HepG2 (cell line): ENCODE measurements around the gene VKORC1. TPM values are rescaled to one million over a fixed set of nuclear protein-coding genes. Genes with fewer than 3 reads are reported as not detected.
A peak's percentile ranks its signal among the peaks of the same experiment; 100 is the strongest.

Experiments used
- CENPT ChIP-seq: sonication (generic); formaldehyde crosslinking; IDR thresholded peaks from 2 replicates; pipeline ENCODE4 v1.8.0; 2022; ENCODE audit warnings: low read depth, mild to moderate bottlenecking, moderate library complexity, missing genetic modification reagents
- CREBL2 ChIP-seq: sonication (generic); formaldehyde crosslinking; IDR thresholded peaks from 2 replicates; pipeline ENCODE4 v1.8.1; 2023; ENCODE audit warnings: missing genetic modification reagents, mild to moderate bottlenecking, borderline replicate concordance
- DRAP1 ChIP-seq: IDR thresholded peaks from 2 replicates; pipeline ENCODE4 v1.6.1; 2016; ENCODE audit warnings: missing genetic modification reagents, missing compliant biosample characterization
- EP300 ChIP-seq, 3 experiments: sonication (generic) in 1 of 3; formaldehyde crosslinking in 1 of 3; IDR thresholded peaks; 2 replicates each; pipeline versions ENCODE4 v1.5.1 to v1.6.1; 2011 to 2020; ENCODE audit warnings: low read depth in 2 of 3, low read length in 2 of 3, borderline replicate concordance in 1 of 3, improper control_type of control experiment in 1 of 3, mild to moderate bottlenecking in 1 of 3, missing genetic modification reagents in 1 of 3, moderate library complexity in 1 of 3
- ESRRA ChIP-seq: sonication (generic); formaldehyde crosslinking; IDR thresholded peaks from 2 replicates; pipeline ENCODE4 v1.5.1; 2020; ENCODE audit warnings: mild to moderate bottlenecking, low read depth, missing genetic modification reagents
- HCFC1 ChIP-seq: fragments of 150-350 bp; IDR thresholded peaks from 2 replicates; pipeline ENCODE4 v1.6.1; 2014; ENCODE audit warnings: low read depth, low read length
- HNF4G ChIP-seq, 2 experiments: sonication (generic) in 1 of 2; formaldehyde crosslinking in 1 of 2; IDR thresholded peaks; 2 replicates each; pipeline versions ENCODE4 v1.4.0 to v1.6.1; 2011 to 2020; ENCODE audit warnings: borderline replicate concordance in 2 of 2, low read depth in 2 of 2, mild to moderate bottlenecking in 2 of 2, low read length in 1 of 2, missing genetic modification reagents in 1 of 2, moderate library complexity in 1 of 2
- KDM4B ChIP-seq: sonication (generic); formaldehyde crosslinking; IDR thresholded peaks from 2 replicates; pipeline ENCODE4 v1.4.0; 2020; ENCODE audit warnings: missing genetic modification reagents
- KLF9 ChIP-seq: IDR thresholded peaks from 2 replicates; pipeline ENCODE4 v1.6.1; 2016; ENCODE audit warnings: low read depth
- MEF2D ChIP-seq: sonication (generic); formaldehyde crosslinking; IDR thresholded peaks from 2 replicates; pipeline ENCODE4 v1.5.1; 2020; ENCODE audit warnings: mild to moderate bottlenecking, missing genetic modification reagents
- PAX8 ChIP-seq: sonication (generic); formaldehyde crosslinking; IDR thresholded peaks from 2 replicates; pipeline ENCODE4 v1.8.0; 2022; ENCODE audit warnings: mild to moderate bottlenecking, missing genetic modification reagents, borderline replicate concordance
- RELA ChIP-seq: sonication (generic); formaldehyde crosslinking; IDR thresholded peaks from 2 replicates; pipeline ENCODE4 v1.4.0; 2020; ENCODE audit warnings: missing genetic modification reagents
- SP1 ChIP-seq, 2 experiments: fragments of 450-650 bp in 1 of 2; sonication (generic) in 1 of 2; formaldehyde crosslinking in 1 of 2; IDR thresholded peaks; 2 replicates each; pipeline versions ENCODE4 v1.4.0 to v1.6.1; 2016 to 2020; ENCODE audit warnings: missing genetic modification reagents in 1 of 2
- TBX3 ChIP-seq: fragments of 450-650 bp; IDR thresholded peaks from 2 replicates; pipeline ENCODE4 v1.6.1; 2017; ENCODE audit warnings: antibody characterized with exemption, mild to moderate bottlenecking, inconsistent platforms, borderline replicate concordance
- TFDP1 ChIP-seq: IDR thresholded peaks from 2 replicates; pipeline ENCODE4 v1.6.1; 2016; ENCODE audit warnings: missing compliant biosample characterization, missing genetic modification reagents, borderline replicate concordance
- ZBTB44 ChIP-seq: sonication (generic); formaldehyde crosslinking; IDR thresholded peaks from 2 replicates; pipeline ENCODE4 v1.4.0; 2020; ENCODE audit warnings: missing genetic modification reagents
- ZNF33A ChIP-seq: sonication (generic); formaldehyde crosslinking; IDR thresholded peaks from 2 replicates; pipeline ENCODE4 v1.5.1; 2020; ENCODE audit warnings: missing genetic modification reagents, mild to moderate bottlenecking, moderate library complexity, borderline replicate concordance
- ZNF562 ChIP-seq: sonication (generic); formaldehyde crosslinking; IDR thresholded peaks from 2 replicates; pipeline ENCODE4 v1.8.0; 2022; ENCODE audit warnings: missing genetic modification reagents, borderline replicate concordance
- ZNF629 ChIP-seq: sonication (generic); formaldehyde crosslinking; conservative IDR thresholded peaks from 2 replicates; pipeline ENCODE4 v1.5.0; 2020; ENCODE audit warnings: missing genetic modification reagents
- ZSCAN12 ChIP-seq: sonication (generic); formaldehyde crosslinking; IDR thresholded peaks from 2 replicates; pipeline ENCODE4 v1.9.0; 2021; ENCODE audit warnings: mild to moderate bottlenecking, missing genetic modification reagents
- ZSCAN22 ChIP-seq: sonication (generic); formaldehyde crosslinking; IDR thresholded peaks from 2 replicates; pipeline ENCODE4 v1.4.0; 2020; ENCODE audit warnings: mild to moderate bottlenecking, missing genetic modification reagents
- polyA plus RNA-seq, 8 experiments: library from polyadenylated mRNA; depleted of rRNA in 3 of 8; stranded (reverse) in 7 of 8; unstranded in 1 of 8; fragments of >200 nt; fragmentation: Illumina TruSeq in 4 of 8; extraction: Trizol in 4 of 8; gene quantifications; 2 replicates each; pipeline versions ENCODE4 v1.2.1 to v1.2.3, GENCODE V29; 2011 to 2016; ENCODE audit warnings: low read depth in 4 of 8, missing spikeins in 1 of 8, mixed read lengths in 1 of 8; ENCODE audit not compliant: insufficient read depth in 1 of 8
- total RNA-seq, 5 experiments: library from RNA; depleted of rRNA; stranded (reverse); fragments of >200 nt; fragmentation: Illumina TruSeq; extraction: Trizol; gene quantifications; 2 replicates each; pipeline ENCODE4 v1.2.3, GENCODE V29; 2016; ENCODE audit warnings: low read depth in 1 of 5

Gene VKORC1
- total and polyA plus RNA-seq, 2 of the 13 experiments (the other 11 are each of a cell fraction or from before 2014, with no cell fraction given) = 141 to 615 TPM

DNA sequence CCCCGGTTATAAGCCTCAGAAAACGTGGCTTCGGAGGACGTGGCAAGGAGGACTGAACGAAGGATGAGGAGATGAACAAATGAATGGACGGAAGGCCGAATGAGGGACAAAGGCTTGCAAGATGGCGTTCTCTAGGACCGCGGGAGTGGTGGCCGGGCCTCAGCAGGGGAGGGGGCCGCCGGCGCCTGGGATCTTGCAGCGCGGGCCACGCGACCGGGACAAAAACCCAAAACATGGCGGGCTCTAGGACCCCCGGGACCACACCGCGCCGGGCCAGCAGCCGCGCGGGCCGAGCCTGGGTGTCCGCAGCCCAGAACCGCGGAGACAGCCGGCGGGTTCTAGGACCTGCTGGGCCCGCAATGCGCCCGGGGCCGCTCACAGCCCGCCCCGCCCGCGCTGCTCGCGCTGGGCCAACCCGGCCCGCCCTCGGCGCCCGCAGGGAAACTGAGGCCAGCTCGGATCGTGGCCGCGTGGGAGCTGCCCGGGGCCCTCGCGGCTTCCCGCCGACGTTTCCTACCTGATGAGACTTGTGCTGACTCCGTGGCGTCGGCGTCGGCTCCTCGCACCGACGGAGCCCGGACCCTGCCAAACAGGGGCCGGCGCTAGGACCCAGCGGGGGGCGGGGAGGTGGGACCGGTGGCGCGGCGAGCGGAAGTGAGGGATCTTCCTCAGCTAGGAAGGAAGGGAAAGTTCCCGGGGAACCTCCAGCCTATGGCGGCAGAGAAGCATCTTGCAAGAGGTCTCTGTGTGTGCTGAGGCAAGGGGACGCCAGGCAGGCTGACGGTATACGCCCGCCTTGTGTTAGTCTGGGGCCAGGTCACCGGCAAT, 21.2 kb downstream of the VKORC1 start (continued):
- TF ChIP-seq HNF4G (IDR thresholded peaks at IDR 0.05; ENCODE audit: borderline replicate concordance, low read depth, low read length) (peak; percentile 29; the same call in 1 of the 2 replicates), HNF4G (CRISPR knock-in tag; IDR thresholded peaks at IDR 0.05; ENCODE audit: borderline replicate concordance, low read depth) (no peak), EP300 (IDR thresholded peaks at IDR 0.05; ENCODE audit: low read depth in 2 of 2, low read length in 2 of 2) (no peak; a peak in 1 of 4 replicates), EP300 (CRISPR knock-in tag; IDR thresholded peaks at IDR 0.05; ENCODE audit: borderline replicate concordance) (no peak), ZBTB44 (CRISPR knock-in tag) (0 out of 2 replicates have a peak, but pooled peaks have one; percentile 5), ZNF562 (CRISPR knock-in tag) (no peak), CENPT (CRISPR knock-in tag) (no peak), HCFC1 (peak; percentile 39; the same call in 1 of the 2 replicates), ZNF629 (CRISPR knock-in tag) (peak; percentile 77), PAX8 (peak; percentile 87; the same call in 1 of the 2 replicates), DRAP1 (peak; percentile 36; the same call in 1 of the 2 replicates), SP1 (IDR thresholded peaks at IDR 0.05) (no peak), SP1 (CRISPR knock-in tag; IDR thresholded peaks at IDR 0.05) (peak; percentile 65), RELA (CRISPR knock-in tag) (peak; percentile 28; the same call in 1 of the 2 replicates), KLF9 (CRISPR knock-in tag) (no peak), TFDP1 (CRISPR knock-in tag) (no peak; the same call in 1 of the 2 replicates), MEF2D (CRISPR knock-in tag) (no peak), KDM4B (peak; percentile 76; the same call in 1 of the 2 replicates), ESRRA (CRISPR knock-in tag) (peak; percentile 59; the same call in 1 of the 2 replicates), ZSCAN12 (CRISPR knock-in tag) (no peak), ZNF33A (no peak), TBX3 (no peak; the same call in 1 of the 2 replicates), CREBL2 (CRISPR knock-in tag) (no peak), ZSCAN22 (0 out of 2 replicates have a peak, but pooled peaks have one; percentile 7)
